ENCODE data around the gene TBCK. TPM values are rescaled to one million over a fixed set of nuclear protein-coding genes. Genes with fewer than 3 reads are reported as not detected.
"Not testable (repeated sequence)": the region's sequence is repeated elsewhere in the genome, so short reads cannot be mapped to it uniquely, and the experiment has no call there.

The TBCK gene
- total and polyA plus RNA-seq, 2 of the 8 experiments (the other 6 are each of a cell fraction or from before 2014, with no cell fraction given), result 10.2 to 18.7 TPM

- Histone ChIP-seq H3K18ac (ENCODE audit: extremely low read depth, low read length) (no peak overlapping the region), H2BK5ac (ENCODE audit: low read depth, low read length) (no peak overlapping the region), H3K4me1 (replicated peaks in 1 of 4; ENCODE audit: control insufficient read depth in 3 of 4, insufficient read depth in 4 of 4, low read length in 3 of 4) (peaks cover 0 to 6% (median 1%) of the 10 kb centered on the region in 4 experiments; a peak in 1 of 7 replicates), H3K27ac (ENCODE audit: low read depth, low read length) (no peak overlapping the region), H2BK15ac (ENCODE audit: low read length) (no peak overlapping the region), H2BK120ac (replicated peaks; ENCODE audit: low read depth, low read length) (no peak overlapping the region), H3K79me1 (ENCODE audit: low read depth, low read length) (no peaks in the 10 kb centered on the region), H4K8ac (ENCODE audit: extremely low read depth, insufficient read depth, low read length) (no peak overlapping the region), H3K4ac (replicated peaks; ENCODE audit: insufficient read length, low read depth, low read length) (no peak overlapping the region), H4K5ac (ENCODE audit: insufficient read length, low read depth, low read length) (no peak overlapping the region), H4K91ac (replicated peaks; ENCODE audit: insufficient read length, low read length) (no peak overlapping the region), H3K4me2 (ENCODE audit: insufficient read depth in 1 of 2, low read depth in 2 of 2, low read length in 2 of 2) (peak overlapping the region in 1 of 2 experiments; percentile 45; a peak in 1 of 4 replicates), H3K14ac (ENCODE audit: insufficient read length) (no peak overlapping the region), H3K9me3 (ENCODE audit: insufficient read depth in 2 of 2, low read depth in 1 of 2, low read length in 1 of 2) (no peaks in the 10 kb centered on the region), H2AK5ac (ENCODE audit: low read depth, low read length) (no peak overlapping the region), H3K79me2 (ENCODE audit: control insufficient read depth in 1 of 2, insufficient read depth in 2 of 2, low read length in 2 of 2) (no peaks in the 10 kb centered on the region), H3K4me3 (ENCODE audit: extremely low read depth in 1 of 4, insufficient read depth in 2 of 4, low read depth in 3 of 4, low read length in 4 of 4) (peak overlapping the region in 1 of 4 experiments; percentile 17; a peak in 1 of 8 replicates), H2BK12ac (ENCODE audit: low read depth, low read length) (no peak overlapping the region), H2BK20ac (ENCODE audit: low read length) (no peak overlapping the region), H3K23me2 (ENCODE audit: low read depth, low read length) (no peaks in the 10 kb centered on the region), H3K36me3 (ENCODE audit: control insufficient read depth in 2 of 4, insufficient read depth in 4 of 4, low read length in 3 of 4) (no peaks in the 10 kb centered on the region; a peak in 1 of 8 replicates), H2AFZ (ENCODE audit: low read length) (no peak overlapping the region), H3K9ac (replicated peaks in 1 of 4; ENCODE audit: extremely low read depth in 1 of 4, low read depth in 3 of 4, low read length in 3 of 4) (no peak overlapping the region), H4K20me1 (replicated peaks in 1 of 2; ENCODE audit: control insufficient read depth in 1 of 2, insufficient read depth in 2 of 2, low read length in 2 of 2) (no peaks in the 10 kb centered on the region), H3K23ac (ENCODE audit: insufficient read length) (no peak overlapping the region), H3K56ac (replicated peaks; ENCODE audit: insufficient read length, low read depth, low read length) (no peak overlapping the region), H3K27me3 (replicated peaks in 1 of 4; ENCODE audit: control insufficient read depth in 3 of 4, extremely low read depth in 1 of 4, insufficient read depth in 3 of 4, low read length in 3 of 4) (no peaks in the 10 kb centered on the region)
- TF ChIP-seq JUND (IDR thresholded peaks at IDR 0.05; ENCODE audit: low read length), result 0 out of 2 replicates have a peak, but pooled peaks have one; percentile 17
- TF ChIP-seq FOSL1 (IDR thresholded peaks at IDR 0.05; ENCODE audit: insufficient read depth, low read depth, low read length), result no peak
- ChIA-PET CTCF (ENCODE audit: partially characterized antibody) (no interaction called here), POLR2A (ENCODE audit: partially characterized antibody) (no interaction called here)
- FAIRE-seq (peak; percentile 60), DNase-seq (ENCODE audit: low read depth in 1 of 2, low spot score in 2 of 2) (no peak)
Observed at GRCh38 chr4:106222548-106222947, 93.5 kb downstream of the TBCK start.

- H3K9ac ChIP-seq (replicated peaks in 1 of 4; ENCODE audit: extremely low read depth in 1 of 4, low read depth in 3 of 4, low read length in 3 of 4); H3K4me3 ChIP-seq (ENCODE audit: extremely low read depth in 1 of 4, insufficient read depth in 2 of 4, low read depth in 3 of 4, low read length in 4 of 4); H2BK120ac ChIP-seq (replicated peaks; ENCODE audit: low read depth, low read length); H3K18ac ChIP-seq (ENCODE audit: extremely low read depth, low read length); H3K79me2 ChIP-seq (ENCODE audit: control insufficient read depth in 1 of 2, insufficient read depth in 2 of 2, low read length in 2 of 2); H3K9me3 ChIP-seq (ENCODE audit: insufficient read depth in 2 of 2, low read depth in 1 of 2, low read length in 1 of 2); FAIRE-seq; H2AK5ac ChIP-seq (ENCODE audit: low read depth, low read length); H3K27ac ChIP-seq (ENCODE audit: low read depth, low read length); H3K4me2 ChIP-seq (ENCODE audit: insufficient read depth in 1 of 2, low read depth in 2 of 2, low read length in 2 of 2); H3K27me3 ChIP-seq (replicated peaks in 1 of 4; ENCODE audit: control insufficient read depth in 3 of 4, extremely low read depth in 1 of 4, insufficient read depth in 3 of 4, low read length in 3 of 4); H2BK15ac ChIP-seq (ENCODE audit: low read length); H4K8ac ChIP-seq (ENCODE audit: extremely low read depth, insufficient read depth, low read length); H3K23ac ChIP-seq (ENCODE audit: insufficient read length); H3K14ac ChIP-seq (ENCODE audit: insufficient read length); H2BK5ac ChIP-seq (ENCODE audit: low read depth, low read length); H3K23me2 ChIP-seq (ENCODE audit: low read depth, low read length); H3K79me1 ChIP-seq (ENCODE audit: low read depth, low read length); H3K36me3 ChIP-seq (ENCODE audit: control insufficient read depth in 2 of 4, insufficient read depth in 4 of 4, low read length in 3 of 4); H4K5ac ChIP-seq (ENCODE audit: insufficient read length, low read depth, low read length); H3K56ac ChIP-seq (replicated peaks; ENCODE audit: insufficient read length, low read depth, low read length); POLR2A ChIA-PET (ENCODE audit: partially characterized antibody); DNase-seq (ENCODE audit: low read depth in 1 of 2, low spot score in 2 of 2); H4K91ac ChIP-seq (replicated peaks; ENCODE audit: insufficient read length, low read length); H2AFZ ChIP-seq (ENCODE audit: low read length); H3K4me1 ChIP-seq (replicated peaks in 1 of 4; ENCODE audit: control insufficient read depth in 3 of 4, insufficient read depth in 4 of 4, low read length in 3 of 4); H3K4ac ChIP-seq (replicated peaks; ENCODE audit: insufficient read length, low read depth, low read length); H4K20me1 ChIP-seq (replicated peaks in 1 of 2; ENCODE audit: control insufficient read depth in 1 of 2, insufficient read depth in 2 of 2, low read length in 2 of 2); H2BK20ac ChIP-seq (ENCODE audit: low read length); H2BK12ac ChIP-seq (ENCODE audit: low read depth, low read length): not testable (repeated sequence)
- 94% methylated on average over 23 of the region's 23 CpGs; no CpG with 5 or more reads in 1 of the 2 experiments for WGBS, 2 experiments (ENCODE audit: extremely low coverage in 1 of 2, insufficient coverage in 1 of 2, insufficient read length in 1 of 2, insufficient replicate concordance in 2 of 2, low coverage in 1 of 2, low lambda C conversion rate in 2 of 2, missing lambda C conversion rate in 1 of 2)
- CTCF ChIA-PET (ENCODE audit: partially characterized antibody), result interaction anchor here (0.8 to 1.2 kb wide), 2 partner anchors 25 to 739 kb away, joined by 3 read pairs; partner anchors contain the start of gene PPA2
Observed at GRCh38 chr4:106213291-106213690, 102.7 kb downstream of the TBCK start.
